ENCODE measurements around the gene FOXB2. TPM values are rescaled to one million over a fixed set of nuclear protein-coding genes. Genes with fewer than 3 reads are reported as not detected.

FOXB2 gene
- total RNA-seq, 1 donor from 2014 or later: not detected

DNA sequence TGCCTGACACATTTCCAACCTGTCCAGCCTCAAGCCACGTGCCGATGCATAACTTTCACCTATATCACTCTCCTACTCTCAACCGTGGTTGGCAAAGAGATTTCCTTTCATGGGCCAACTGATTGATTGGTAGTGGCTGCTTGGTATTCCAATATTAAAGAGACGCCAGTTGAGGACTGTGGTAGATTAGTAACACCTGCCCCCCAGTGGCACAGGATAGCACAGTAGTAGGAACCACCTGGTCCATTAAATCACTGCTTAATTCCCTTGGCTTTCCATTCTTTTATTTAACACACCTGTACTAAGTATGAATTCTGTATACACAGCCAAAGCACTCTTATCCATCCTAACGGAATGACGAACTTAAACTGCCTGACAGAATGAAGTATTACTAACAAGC is 19.1 kb upstream of the FOXB2 start:
- Histone ChIP-seq H3K36me3 (no peaks in the 10 kb centered on the region), H3K27me3 (no peaks in the 10 kb centered on the region), H3K9me3 (no peaks in the 10 kb centered on the region), H3K4me1 (no peaks in the 10 kb centered on the region), H3K4me3 (no peak overlapping the region), H3K27ac (no peak overlapping the region)
- TF ChIP-seq POLR2A (IDR thresholded peaks at IDR 0.05): no peak
- TF ChIP-seq POLR2AphosphoS5 (IDR thresholded peaks at IDR 0.05; ENCODE audit: insufficient read depth in 1 of 2, low read depth in 1 of 2): no peak
- TF ChIP-seq, protein P1, sequence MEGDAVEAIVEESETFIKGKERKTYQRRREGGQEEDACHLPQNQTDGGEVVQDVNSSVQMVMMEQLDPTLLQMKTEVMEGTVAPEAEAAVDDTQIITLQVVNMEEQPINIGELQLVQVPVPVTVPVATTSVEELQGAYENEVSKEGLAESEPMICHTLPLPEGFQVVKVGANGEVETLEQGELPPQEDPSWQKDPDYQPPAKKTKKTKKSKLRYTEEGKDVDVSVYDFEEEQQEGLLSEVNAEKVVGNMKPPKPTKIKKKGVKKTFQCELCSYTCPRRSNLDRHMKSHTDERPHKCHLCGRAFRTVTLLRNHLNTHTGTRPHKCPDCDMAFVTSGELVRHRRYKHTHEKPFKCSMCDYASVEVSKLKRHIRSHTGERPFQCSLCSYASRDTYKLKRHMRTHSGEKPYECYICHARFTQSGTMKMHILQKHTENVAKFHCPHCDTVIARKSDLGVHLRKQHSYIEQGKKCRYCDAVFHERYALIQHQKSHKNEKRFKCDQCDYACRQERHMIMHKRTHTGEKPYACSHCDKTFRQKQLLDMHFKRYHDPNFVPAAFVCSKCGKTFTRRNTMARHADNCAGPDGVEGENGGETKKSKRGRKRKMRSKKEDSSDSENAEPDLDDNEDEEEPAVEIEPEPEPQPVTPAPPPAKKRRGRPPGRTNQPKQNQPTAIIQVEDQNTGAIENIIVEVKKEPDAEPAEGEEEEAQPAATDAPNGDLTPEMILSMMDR (IDR thresholded peaks at IDR 0.05): no peak
- intact Hi-C loops (cut with DNase I): no loop called here
- no peak for DNase-seq (ENCODE audit: extremely low spot score in 2 of 2)

DNA sequence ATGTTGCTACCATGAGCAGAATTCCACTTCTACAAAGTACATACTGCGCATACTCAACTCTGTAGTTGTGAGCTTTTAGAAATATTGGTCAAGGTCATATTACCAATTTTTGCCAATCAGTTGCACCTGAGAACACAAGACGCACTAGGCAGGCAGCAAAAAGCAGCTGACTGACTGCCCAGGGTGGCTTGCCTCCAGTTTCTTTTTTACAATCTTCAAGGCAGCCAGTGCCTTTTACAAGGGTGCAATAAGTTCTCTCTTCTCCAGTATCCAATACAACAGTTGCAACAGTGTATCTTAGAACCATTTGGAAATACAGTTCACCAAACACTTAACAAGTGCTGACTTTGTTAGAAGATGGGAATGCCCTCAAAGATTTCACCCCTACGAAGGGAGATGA is 16.1 kb upstream of the FOXB2 start:
- H3K9me3 ChIP-seq: no peaks in the 10 kb centered on the region
- H3K36me3 ChIP-seq: no peaks in the 10 kb centered on the region
- no peak overlapping the region for H3K27ac ChIP-seq
- intact Hi-C loops (cut with DNase I): no loop called here
- DNase-seq (ENCODE audit: extremely low spot score in 2 of 2): no peak
- H3K27me3 ChIP-seq: peaks cover under 1% of the 10 kb centered on the region
- TF ChIP-seq, protein P1 (IDR thresholded peaks at IDR 0.05): no peak
- no peak for TF ChIP-seq POLR2A (IDR thresholded peaks at IDR 0.05)
- H3K4me3 ChIP-seq: no peak overlapping the region
- no peaks in the 10 kb centered on the region for H3K4me1 ChIP-seq

DNA sequence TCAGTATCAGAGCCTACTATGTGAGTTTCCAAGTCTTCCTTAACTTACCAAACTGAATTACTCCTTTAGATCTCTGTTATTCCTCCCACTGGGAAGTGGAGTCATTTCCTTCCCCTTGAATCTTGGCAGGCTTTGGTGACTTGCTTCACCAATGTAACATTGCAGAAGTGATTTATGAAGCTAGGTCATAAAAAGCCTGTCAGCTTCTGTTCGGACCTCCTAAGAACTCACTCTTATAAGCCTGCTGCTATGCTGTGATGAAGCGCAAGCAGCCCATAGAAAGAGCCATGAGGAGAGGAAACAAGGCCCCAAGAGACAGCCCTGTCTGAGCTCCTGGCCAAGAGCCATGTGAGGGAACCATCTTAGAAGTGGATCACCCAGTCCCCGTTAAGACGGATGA is 14.2 kb upstream of the FOXB2 start:
- H3K27ac ChIP-seq: no peak overlapping the region
- H3K27me3 ChIP-seq: peaks cover 3% of the 10 kb centered on the region

DNA sequence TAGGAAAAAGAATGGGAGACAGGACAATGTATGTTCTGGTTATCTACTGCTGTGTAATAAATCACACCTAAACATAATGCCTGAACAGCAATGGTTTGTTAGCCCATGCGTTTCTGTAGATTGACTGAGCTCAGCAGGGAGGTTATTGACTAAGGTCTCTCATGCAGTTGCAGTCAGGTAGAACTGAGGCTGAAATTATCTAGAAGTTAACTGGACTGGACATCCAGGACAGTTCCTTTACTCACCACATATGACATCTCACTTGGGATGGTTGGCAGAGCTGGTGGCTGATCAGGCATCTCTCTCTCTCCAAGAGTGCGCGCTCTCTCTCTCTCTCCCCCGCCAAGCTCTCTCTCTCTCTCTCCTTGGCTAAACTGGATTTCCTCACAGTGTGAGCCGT is 8.9 kb upstream of the FOXB2 start:
- H3K27me3 ChIP-seq: peaks cover 19% of the 10 kb centered on the region
- intact Hi-C loops (cut with DNase I): no loop called here
- no peak overlapping the region for H3K27ac ChIP-seq
- TF ChIP-seq, protein P1 (IDR thresholded peaks at IDR 0.05): no peak
- TF ChIP-seq POLR2A (IDR thresholded peaks at IDR 0.05) (no peak), POLR2AphosphoS5 (IDR thresholded peaks at IDR 0.05; ENCODE audit: insufficient read depth in 1 of 2, low read depth in 1 of 2) (no peak)
- no peaks in the 10 kb centered on the region for H3K9me3 ChIP-seq
- no peak for DNase-seq (ENCODE audit: extremely low spot score in 2 of 2)
- H3K4me1 ChIP-seq: peaks cover 8% of the 10 kb centered on the region
- no peaks in the 10 kb centered on the region for H3K36me3 ChIP-seq
- H3K4me3 ChIP-seq: no peak overlapping the region

More for the DNA sequence above, 14.2 kb upstream of the FOXB2 start:
- intact Hi-C loops (cut with DNase I): no loop called here
- H3K9me3 ChIP-seq: no peaks in the 10 kb centered on the region
- H3K4me3 ChIP-seq: no peak overlapping the region
- DNase-seq (ENCODE audit: extremely low spot score in 2 of 2): peak in 1 of 2 donors; percentile 62
- no peaks in the 10 kb centered on the region for H3K36me3 ChIP-seq
- TF ChIP-seq, protein P1 (IDR thresholded peaks at IDR 0.05): no peak
- TF ChIP-seq POLR2A (IDR thresholded peaks at IDR 0.05): no peak
- no peak for TF ChIP-seq POLR2AphosphoS5 (IDR thresholded peaks at IDR 0.05; ENCODE audit: insufficient read depth in 1 of 2, low read depth in 1 of 2)
- no peaks in the 10 kb centered on the region for H3K4me1 ChIP-seq

DNA sequence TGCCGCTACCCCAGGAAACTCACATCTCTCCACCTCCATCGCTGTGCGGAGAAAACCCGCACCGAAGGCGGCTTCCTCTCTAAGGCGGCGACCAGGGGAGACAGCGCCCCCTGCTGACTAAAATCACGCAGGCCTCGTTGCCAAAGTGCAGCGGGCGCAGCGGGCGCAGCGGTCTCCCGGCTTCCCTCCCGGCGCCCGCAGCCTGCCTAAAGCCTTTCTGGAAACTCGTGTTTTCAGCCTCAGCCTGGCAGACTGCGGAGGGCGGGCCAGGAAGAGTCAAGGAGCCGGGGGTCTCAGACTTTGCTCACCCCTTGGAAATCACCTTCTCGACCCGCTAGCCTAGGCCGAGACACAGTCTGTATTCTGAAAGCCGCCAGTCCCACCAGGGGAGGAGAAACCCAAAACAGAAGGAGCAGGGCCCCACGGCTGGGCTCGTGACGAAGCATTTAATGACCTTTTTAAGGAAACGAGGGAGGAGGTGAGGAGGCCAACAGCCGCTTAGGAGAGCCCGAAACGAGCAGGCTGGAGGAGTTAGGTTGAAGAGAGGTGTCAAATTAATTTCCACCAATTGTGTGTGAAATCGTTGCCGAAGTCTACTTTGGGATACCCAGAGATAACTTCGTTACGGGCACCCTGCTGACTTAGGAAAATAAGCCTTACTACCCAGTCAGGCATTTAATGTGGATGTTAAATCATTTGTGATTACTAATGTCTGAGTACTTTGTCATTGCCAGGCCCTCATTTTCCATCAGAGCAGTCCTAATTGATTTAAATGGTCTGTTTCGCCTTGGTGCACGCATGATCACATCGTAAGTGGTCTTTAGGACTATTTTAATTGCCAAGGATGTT is 7.3 kb upstream of the FOXB2 start:
- H3K9me3 ChIP-seq: no peaks in the 10 kb centered on the region
- peaks cover 19% of the 10 kb centered on the region for H3K27me3 ChIP-seq
- peak in 1 of 2 donors; percentile 19 for TF ChIP-seq POLR2AphosphoS5 (IDR thresholded peaks at IDR 0.05; ENCODE audit: insufficient read depth in 1 of 2, low read depth in 1 of 2)
- TF ChIP-seq, protein P1 (IDR thresholded peaks at IDR 0.05): peak in 2 of 3 experiments; percentile 43 to 48
- no peak for TF ChIP-seq POLR2A (IDR thresholded peaks at IDR 0.05)
- DNase-seq (ENCODE audit: extremely low spot score in 2 of 2): no peak
- intact Hi-C loops (cut with DNase I): no loop called here
- H3K4me3 ChIP-seq: peak overlapping the region in 1 of 2 donors; percentile 6
- H3K27ac ChIP-seq: no peak overlapping the region
- H3K36me3 ChIP-seq: no peaks in the 10 kb centered on the region
- peaks cover 19% of the 10 kb centered on the region for H3K4me1 ChIP-seq

Measured in vagina (tissue), 2 donors.